NOMO-1 treated with DMSO at 0.1 percent for 48 hours (cell line): ENCODE data around the gene ASB3.
A peak's percentile ranks its signal among the peaks of the same experiment; 100 is the strongest.
"Not testable (repeated sequence)": the region's sequence is repeated elsewhere in the genome, so short reads cannot be mapped to it uniquely, and the experiment has no call there.

Experiments used
- DNase-seq: peaks from one replicate; lab custom pipeline; 2025; ENCODE audit not compliant: unreplicated experiment; lab: John Stamatoyannopoulos, UW

The ASB3 gene

DNA sequence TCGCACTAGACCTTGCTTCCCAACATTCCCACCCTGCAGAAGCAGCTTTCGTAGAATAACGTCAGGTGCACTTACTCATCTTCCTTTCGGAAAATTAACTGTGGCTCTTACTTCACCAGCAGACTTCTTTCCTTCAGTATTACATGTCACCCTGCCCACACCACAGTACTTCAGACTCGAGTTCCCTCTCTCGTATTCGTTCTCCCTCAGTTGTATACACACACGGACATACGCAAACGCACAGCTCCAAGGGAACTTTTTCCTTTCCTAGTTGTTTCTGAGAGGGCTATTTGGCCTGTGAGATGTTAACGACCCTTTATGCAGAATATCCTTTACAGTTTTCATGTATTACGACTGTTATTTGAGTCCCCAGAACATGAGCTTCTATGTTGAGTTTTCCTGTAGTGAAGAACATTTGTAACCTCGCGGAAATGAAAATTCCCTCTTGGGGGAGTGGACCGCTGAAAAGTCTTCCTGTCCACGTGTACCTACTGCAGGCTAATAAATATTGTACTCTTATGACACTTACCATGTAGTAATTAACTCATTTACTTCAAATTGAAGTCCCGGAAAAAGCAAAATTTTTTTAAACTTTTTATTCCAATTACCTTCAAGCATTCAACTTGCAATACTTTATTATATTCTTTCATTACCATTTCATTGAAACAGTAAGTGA, 999 bp upstream of the ASB3 start:
- peak; percentile 14 for DNase-seq

DNA sequence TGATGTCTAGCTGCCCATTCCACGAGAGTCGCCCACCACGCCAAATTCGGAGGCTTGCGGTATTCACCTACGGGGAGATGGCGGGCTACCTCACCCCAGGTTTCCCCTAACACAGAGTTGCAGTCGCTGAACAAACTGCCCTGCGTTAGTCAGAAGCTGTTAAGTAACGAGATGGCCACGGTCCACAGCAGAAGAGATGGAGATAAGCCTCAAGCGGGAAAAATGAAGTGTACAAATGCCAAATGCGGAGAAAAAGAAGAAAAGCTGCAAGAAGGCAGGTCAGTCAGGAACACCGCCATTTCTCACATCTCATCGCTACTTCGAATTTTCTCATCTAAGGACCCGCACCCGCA, 425 bp downstream of the ASB3 start:
- peak; percentile 14 for DNase-seq

DNA sequence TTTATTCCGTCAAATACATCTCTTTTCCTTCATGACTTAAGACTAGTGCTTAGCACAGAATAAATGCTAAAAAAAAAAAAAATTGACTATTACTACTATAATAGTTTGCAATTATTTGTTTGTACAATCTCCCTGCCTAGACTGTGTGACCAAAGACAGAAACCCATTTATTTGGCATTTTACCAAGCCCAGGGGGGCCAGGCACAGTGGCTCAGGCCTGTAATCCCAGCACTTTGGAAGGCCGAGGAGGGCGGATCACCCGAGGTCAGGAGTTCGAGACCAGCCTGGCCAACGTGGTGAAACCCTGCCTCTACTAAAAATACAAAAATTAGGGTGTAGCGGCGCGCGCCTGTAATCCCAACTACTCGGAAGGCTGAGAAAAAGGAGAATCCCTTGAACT, 1.4 kb downstream of the ASB3 start:
- DNase-seq: no peak

DNA sequence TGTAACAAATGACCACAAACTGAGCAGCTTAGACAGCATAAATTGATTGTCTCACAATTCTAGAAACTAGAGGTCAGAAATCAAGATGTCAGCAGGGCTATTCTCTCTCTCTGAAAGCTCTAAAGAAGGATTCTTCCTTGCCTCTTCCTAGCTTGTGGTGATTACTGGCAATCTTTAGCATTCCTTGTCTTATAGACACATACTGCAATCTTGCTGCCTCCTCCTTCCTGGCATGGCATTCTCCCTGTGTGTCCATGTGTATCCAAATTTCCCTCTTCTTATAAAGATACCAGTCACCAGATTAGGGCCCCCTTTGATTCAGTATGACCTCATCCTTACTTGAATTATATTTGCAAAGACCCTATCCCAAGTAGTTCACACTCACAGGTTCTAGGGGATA, 2.3 kb downstream of the ASB3 start:
- DNase-seq: no peak

DNA sequence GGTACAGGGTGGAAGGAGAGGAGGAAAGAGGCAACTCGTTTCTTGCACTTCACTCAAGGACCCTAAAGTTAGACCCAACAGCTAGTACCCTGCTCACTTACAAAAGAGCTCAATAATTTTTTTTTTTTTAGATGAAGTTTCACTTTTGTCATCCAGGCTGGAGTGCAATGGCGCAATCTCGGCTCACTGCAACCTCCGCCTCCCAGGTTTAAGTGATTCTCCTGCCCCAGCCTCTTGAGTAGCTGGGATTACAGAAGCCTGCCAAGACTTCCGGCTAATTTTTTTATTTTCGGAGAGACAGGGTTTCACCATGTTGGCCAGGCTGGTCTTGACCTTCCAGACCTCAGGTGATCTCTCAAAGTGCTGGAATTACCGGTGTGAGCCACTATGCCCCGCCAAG, 4.1 kb downstream of the ASB3 start:
- no peak for DNase-seq

DNA sequence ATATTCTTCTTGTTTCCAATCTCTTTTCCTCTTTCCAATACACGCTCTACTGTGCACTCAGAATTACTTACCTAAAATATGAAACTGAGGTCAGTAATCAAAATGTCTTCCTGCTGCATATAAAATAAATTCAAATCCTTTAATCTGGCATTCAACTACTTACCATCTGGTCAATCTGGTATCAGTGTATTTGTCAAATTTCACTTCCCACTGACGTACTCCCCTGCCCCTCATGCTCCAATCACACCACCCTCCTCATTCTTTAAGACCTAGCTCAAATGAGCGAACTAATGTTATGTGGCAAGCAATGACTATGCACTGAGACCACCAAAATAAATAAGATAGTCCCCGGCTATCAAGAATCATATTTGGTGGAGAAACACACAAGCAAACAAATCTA, 6.7 kb downstream of the ASB3 start:
- no peak for DNase-seq

DNA sequence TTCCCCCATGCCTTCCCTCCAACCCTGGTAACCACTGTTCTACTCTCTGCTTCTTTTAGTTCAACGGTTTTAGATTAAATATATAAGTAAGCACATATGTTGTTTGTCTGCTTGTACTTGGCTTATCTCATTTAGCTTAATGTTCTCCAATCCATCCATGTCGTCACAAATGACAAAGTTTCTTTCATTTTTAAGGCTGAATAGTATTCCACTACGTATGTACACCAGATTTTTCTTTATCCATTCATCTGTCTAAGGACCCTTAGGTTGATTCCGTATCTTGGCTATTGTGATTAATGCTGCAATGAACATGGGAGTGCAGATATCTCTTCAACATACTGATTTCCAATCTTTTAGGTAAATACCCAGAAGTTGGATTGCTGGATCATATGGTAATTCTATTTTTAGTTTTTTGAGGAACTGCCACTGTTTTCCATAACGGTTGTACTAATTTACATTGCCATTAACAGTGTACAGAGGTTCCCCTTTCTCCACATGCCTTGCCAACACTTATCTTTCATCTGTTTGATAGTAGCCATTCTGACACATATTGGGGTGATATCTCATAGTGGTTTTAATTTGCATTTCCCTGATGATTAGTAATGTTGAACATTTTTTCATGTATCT, 8.1 kb downstream of the ASB3 start:
- DNase-seq: peak; percentile 12

DNA sequence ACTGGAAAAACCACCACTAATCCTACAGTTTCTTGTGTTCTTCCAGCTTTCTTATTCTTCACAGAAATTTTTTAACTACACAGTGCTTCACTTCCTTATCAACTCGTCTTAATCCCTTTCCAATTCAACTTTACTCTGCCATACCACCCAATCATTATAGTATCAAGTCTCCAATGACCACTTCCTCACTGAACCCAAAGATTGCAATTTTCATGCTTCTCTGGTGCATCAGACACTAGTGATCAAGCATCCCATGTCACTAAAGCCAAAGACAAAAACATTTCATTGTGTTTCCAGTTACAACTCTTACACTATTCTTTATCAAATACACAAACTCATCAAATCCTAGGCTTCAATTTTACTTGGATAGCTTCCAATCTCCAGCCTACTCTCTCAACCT, 9.6 kb downstream of the ASB3 start:
- DNase-seq: no peak

DNA sequence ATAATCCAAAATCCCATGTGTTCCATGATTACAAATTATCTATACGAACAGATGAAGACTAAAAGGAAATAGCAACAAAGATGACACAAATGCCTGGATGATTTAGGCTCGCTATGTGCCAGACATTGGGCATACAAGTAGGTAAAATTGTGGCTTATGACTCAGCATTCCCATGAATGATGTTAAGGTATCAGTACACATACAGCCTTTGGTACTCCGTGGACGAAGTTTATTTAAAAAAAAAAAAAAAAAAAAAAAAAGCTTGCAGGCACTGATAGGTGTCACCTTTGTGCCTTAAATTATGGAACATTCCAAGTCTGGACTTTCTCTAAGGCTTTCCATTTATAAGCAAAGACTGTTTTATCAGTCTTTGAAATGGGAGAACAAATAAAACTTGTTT, 16.5 kb downstream of the ASB3 start:
- DNase-seq: no peak

DNA sequence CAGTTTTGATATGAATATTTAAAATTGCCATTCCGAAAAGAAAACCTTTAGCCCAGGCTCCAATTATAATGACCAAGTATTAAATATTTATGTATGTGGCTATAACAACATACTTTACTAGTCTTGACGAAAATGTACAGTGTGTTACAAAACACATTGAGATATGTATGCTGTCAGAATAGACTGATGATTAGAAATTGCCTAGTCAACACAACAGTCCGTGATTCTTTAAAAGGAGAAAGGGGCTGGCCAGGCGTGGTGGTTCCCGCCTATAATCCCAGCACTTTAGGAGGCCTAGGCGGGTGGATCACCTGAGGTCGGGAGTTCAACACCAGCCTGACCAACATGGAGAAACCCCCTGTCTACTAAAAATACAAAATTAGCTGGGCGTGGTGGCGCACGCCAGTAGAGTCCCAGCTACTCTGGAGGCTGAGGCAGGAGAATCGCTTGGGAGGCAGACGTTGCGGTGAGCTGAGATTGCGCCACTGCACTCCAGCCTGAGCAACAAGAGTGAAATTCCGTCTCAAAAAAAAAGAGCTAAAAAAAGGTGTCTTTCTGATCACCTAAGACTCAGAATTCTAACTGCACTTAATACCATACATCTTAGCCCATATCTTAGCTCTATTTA, 17.3 kb downstream of the ASB3 start:
- no peak for DNase-seq

DNA sequence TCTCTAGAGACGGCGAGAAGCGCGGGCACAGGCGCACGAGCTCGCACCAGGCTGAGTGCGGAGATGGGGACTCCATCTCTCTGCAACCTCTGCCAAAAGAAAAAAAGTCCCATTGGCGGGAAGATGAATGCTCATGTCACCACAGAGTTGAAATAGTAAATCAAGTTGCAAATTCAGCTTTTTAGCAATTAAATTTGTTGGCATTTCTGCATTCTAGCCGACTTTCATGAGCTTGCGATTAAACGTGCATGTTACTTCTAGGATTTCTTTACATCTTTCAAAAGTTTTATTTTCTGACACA, 18.6 kb downstream of the ASB3 start:
- DNase-seq: peak; percentile 24

DNA sequence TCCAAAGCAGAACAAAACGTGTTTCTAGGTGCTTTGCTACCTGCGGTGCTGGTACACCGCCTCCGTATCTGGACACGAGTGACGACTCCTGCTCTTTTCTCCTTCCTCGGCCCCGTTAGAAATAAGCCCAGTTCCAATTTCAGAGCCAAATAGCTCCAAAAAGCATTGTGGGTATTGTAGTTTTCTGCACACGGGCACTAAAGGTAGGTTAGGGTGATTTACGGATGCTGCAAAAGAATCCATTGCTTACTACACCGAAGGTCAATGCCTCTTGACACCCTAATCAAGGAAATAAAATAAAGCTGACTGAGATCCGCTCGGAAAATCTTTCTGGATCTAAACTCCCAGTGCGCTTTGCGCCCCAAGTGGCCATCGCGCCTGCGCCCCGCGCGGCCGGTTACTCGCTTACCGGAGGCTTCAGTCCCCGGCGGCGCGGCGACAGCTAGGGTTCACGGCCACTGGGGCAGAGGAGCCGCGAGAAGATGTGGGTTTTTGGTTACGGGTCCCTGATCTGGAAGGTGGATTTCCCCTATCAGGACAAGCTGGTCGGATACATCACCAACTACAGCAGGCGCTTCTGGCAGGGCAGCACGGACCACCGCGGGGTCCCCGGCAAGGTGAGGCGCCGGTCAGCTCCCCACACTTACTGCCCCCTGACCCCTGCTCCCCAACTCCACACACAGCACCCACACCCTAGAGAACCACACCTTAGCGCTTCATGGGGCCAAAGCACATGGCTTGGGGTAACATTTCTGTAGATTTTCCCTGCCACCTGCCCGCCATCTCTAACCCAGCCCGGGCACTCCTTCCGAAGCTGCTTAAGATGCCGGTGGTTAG, 19.1 kb downstream of the ASB3 start, which contains the start of gene CHAC2:
Gene CHAC2, plus strand, starts transcription at position 400 of the 837 bp plus-strand sequence. Its CDS starts 83 bp downstream, at position 483.
- DNase-seq: peak; percentile 72

DNA sequence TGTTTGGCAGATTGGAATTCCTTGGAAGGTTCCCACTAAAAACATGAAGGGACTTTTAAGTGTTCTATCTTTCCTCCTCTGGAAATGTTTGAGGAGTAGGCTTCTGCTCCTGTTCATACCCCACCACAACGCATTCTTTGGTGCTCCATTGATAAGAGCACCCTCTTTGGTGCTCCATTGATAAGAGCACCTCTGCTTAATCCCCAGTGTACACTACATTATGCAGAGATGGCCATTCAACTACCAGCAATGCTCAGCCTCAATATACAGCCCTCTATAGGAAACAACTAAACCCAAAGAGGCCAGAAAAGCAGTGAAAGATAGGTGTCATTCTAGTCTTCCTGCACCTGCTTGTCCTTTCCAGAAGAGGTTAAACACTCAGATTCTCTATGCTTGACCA, 21.0 kb downstream of the ASB3 start:
- DNase-seq: no peak

DNA sequence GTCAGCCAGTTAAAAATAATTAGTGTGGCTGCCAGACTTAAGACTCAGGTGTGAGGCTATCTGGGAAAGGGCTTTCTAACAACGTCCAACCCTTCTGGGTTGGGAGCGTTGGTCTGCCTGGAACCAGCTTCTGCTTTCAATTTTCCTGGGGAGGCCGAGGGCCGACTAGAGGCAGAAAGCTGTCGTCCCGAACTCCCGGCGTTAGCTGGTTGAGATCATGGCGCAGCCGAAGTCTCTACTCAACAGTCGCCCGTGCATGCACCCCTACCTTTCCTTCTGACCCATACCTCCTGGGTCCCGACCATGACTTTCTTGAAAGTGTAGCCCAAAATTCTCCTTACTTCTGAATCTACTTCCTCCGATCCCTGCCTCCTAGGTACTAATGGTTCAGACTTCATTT, 29.5 kb downstream of the ASB3 start:
- not testable (repeated sequence) for DNase-seq

DNA sequence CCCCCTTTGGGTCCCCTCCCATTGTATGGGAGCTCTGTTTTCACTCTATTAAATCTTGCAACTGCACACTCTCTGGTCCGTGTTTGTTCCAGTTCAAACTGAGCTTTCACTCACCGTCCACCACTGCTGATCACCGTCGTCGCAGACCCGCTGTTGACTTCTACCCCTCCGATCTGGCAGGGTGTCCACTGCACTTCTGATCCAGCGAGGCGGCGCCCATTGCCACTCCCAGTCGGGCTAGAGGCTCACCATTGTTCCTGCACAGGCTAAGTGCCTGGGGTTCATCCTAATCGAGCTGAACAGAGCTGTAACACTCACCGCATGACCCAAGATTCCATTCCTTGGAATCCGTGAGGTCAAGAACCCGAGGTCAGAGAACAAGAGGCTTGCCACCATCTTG, 30.1 kb downstream of the ASB3 start:
- no peak for DNase-seq

DNA sequence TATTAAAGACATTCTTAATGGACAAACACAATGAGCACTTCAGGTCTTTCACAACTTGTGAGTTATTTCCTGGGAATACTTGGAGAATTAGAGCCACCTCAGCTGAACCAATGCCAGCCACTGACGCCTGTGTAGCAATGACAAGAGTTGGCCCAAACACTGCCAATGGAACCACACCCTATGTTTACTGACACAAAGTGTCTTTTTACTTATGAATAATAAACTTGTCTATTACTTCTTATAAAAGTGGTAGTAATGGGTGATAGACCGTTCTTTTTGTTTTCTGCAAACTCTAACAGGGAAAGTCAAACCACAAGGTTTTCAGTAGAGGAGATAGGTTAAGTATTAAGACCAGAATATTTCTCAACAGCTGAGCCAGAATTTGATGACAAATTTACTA, 31.6 kb downstream of the ASB3 start:
- DNase-seq: no peak

DNA sequence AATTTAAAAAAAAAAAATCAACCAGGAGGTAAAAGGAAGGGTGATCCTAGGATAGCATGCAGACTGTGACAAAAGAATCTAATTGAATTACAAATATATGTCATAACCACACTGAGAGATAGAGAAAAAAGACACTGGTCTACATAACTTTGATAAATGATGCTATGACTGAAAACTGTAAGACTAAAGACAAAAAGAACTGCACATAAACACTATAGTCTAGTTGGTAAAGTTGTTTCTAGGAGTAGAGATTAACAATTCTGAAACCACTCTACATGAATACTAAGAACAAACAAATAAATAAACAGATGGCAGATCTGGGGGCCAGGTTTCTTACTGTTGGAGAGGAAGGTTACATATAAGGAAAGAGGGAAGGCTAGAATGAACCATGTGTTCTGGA, 33.7 kb downstream of the ASB3 start:
- DNase-seq: no peak

DNA sequence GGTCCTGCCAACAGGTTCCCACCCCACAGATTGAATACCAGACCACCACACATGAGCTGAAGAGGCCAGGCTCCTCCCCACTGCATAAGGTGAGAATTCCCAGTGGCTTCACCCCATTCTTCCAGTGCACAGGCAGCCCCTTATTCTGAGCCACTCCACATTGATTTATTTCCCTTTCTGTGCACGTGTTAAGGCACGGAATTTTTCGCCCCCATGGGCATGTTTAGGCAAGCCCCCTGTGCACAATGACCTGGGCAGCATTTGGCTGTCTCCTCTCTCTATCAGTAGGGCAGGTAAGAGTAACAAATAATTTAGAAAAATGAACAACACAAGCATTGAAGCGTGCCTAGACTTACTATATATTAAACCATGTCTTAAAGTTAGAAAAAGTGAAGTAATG, 34.4 kb downstream of the ASB3 start:
- DNase-seq: no peak

DNA sequence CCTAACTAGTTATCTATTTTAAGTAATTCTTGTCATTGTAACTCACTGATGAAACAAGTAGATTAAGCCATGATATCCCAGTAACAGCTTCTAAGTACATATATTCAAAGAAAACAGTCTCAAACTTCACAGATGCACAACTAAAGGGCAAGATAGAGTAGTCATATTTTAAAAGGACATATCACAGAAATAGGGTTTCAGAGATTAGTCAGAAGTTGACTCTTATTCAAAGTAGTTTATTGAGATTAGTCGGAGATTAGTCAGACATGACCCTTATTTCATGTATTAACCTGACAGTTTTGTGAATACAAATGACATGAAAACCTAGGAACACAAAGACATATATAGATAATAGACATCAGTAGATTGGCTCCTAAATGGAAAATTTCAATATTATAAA, 35.0 kb downstream of the ASB3 start:
- DNase-seq: no peak

DNA sequence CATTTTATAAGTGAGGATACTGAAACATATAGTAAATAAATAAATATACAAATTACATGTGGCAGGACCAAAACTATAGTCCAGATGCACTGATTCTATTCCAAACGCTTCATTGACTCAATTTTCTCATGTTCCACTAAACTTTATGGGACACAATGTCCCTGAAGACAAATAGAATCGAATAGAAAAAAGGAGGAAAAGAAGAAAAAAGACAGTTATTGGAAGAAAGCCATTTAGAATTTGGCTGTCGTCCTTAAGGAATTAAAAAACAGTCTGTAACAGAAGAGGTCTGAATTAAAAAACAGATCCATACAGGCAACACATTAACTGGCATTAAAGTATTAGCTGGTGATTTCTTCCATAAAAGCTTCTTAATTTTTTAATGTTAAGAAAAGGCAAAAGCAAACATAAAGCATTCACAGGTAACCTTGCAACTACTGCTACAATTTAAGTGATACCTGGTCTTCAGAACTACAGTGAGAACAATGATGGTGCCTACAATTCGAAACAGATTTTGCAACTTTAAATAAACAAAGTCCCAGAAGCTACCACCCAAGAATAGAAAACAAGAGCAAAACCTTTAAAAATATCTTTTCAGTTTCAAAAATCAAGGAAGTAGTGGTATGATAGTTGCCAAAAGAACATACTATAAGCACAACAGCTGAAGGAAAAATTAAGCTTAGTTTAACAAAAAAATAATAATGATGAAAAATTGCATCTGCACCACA, 36.5 kb downstream of the ASB3 start:
- DNase-seq: no peak

DNA sequence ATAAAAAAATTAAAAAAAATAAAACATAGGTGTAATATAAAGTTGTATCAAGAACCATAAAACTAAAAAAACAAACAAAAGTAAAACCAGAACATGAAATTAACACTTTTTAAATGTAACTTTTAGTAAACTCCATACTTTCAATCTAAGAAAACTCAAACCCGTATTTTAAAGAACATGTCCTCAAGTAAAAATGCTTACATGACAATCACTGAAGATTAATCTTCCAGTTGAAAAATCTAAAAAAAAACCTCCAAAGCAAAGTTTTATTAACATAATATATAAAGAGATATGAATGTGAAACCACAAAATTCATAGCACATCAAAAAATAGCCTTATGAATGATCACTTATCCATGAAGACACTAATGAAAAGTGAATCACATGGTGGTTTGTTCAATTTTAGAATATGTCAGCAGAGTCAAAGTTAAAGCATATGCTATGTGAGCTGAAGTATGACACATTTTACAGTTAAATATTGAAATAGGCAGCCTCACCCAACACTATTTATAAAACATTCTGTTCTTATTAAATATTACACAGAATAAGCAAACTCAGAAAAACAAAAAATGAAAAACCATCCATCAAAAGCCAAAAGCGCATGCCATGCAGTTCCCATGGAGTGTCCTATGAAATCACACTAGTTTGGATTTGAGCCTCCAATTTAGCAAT, 42.2 kb downstream of the ASB3 start:
- DNase-seq: no peak
